Transverse colon (tissue), 4 donors: ENCODE measurements around the gene DMBT1. TPM values are rescaled to one million over a fixed set of nuclear protein-coding genes. Genes with fewer than 3 reads are reported as not detected.

ENCODE experiments used
- DNase-seq: peaks from one replicate; pipeline ENCODE4 v3.0.0-alpha.2; 2019
- H3K27ac ChIP-seq, 4 donors: fragments of 200-600 bp; sonication (generic); 2 replicates each; pipeline ENCODE4 v1.5.1; 2016 to 2018; ENCODE audit warnings: inconsistent platforms in 4 of 4
- H3K27me3 ChIP-seq: fragments of 200-600 bp; sonication (generic); 2 replicates; pipeline ENCODE4 v1.5.1; 2017; ENCODE audit warnings: inconsistent platforms
- H3K36me3 ChIP-seq, 4 donors: fragments of 200-600 bp; sonication (generic); 2 replicates each; pipeline ENCODE4 v1.5.1; 2017 to 2019; ENCODE audit warnings: inconsistent platforms in 4 of 4
- H3K4me1 ChIP-seq, 4 donors: fragments of 200-600 bp; sonication (generic); 2 replicates each; pipeline ENCODE4 v1.5.1; 2017 to 2020; ENCODE audit warnings: inconsistent platforms in 4 of 4
- H3K4me3 ChIP-seq, 4 donors: fragments of 200-600 bp; sonication (generic); 1 replicate in 1 of 4; 2 replicates in 3 of 4; pipeline versions ENCODE4 v1.5.1 to v1.6.1; 2017 to 2019; ENCODE audit warnings: inconsistent platforms in 4 of 4
- H3K9me3 ChIP-seq, 2 donors: fragments of 200-600 bp; sonication (generic); 2 replicates each; pipeline ENCODE4 v1.5.1; 2017 to 2019; ENCODE audit warnings: inconsistent platforms in 2 of 2
- EP300 ChIP-seq: sonication (generic); formaldehyde crosslinking; IDR thresholded peaks from one replicate; pipeline ENCODE4 v1.6.1; 2017; ENCODE audit warnings: antibody characterized with exemption, low read depth
- POLR2A ChIP-seq: fragments of 450-650 bp; IDR thresholded peaks from one replicate; pipeline ENCODE4 v1.6.1; 2016; ENCODE audit warnings: antibody characterized with exemption, mild to moderate bottlenecking, moderate library complexity
- POLR2AphosphoS5 ChIP-seq, 3 donors: sonication (generic); formaldehyde crosslinking; IDR thresholded peaks; one replicate each; pipeline ENCODE4 v1.6.1; 2016; ENCODE audit warnings: antibody characterized with exemption in 3 of 3
- WGBS, 2 donors: methylation state at CpG; one replicate each; pipeline ENCODE4 v1.1.5; 2018; ENCODE audit warnings: low coverage in 1 of 2; 5-methylcytosine and 5-hydroxymethylcytosine counted together
- in situ Hi-C, 4 donors: fragments of 200-750 bp; cut with MboI; loops; one replicate each; pipeline versions ENCODE4 v1.15.0 to v1.15.1; 2017; ENCODE audit warnings: low sequenced_read_pairs in 3 of 4, low pct_ligation_motif_present in 1 of 4, low pct_unique_long_range_greater_than_20kb in 1 of 4
- intact Hi-C: fragments of 100-400 bp; cut with DNase I; formaldehyde crosslinking; loops from one replicate; pipeline ENCODE4 v1.15.1; 2023; ENCODE audit warnings: low total_unique reads
- total RNA-seq, 4 donors: library from RNA; depleted of rRNA; stranded (reverse); fragments of >200 nt; gene quantifications; one replicate each; pipeline ENCODE4 v1.1.0, GENCODE V29; 2016
- TF ChIP-seq, protein P1 (sequence below), 5 experiments: fragments of 200-600 bp in 3 of 5; fragments of 450-650 bp in 2 of 5; sonication (generic) in 3 of 5; IDR thresholded peaks; 1 replicate in 2 of 5; 2 replicates in 3 of 5; pipeline ENCODE4 v1.5.1; 2016 to 2017; ENCODE audit warnings: antibody characterized with exemption in 5 of 5, inconsistent platforms in 3 of 5, mild to moderate bottlenecking in 2 of 5, moderate library complexity in 1 of 5

DMBT1 gene
- total RNA-seq, 4 donors from 2014 or later: 42.2 to 124 (median 68.5) TPM

DNA sequence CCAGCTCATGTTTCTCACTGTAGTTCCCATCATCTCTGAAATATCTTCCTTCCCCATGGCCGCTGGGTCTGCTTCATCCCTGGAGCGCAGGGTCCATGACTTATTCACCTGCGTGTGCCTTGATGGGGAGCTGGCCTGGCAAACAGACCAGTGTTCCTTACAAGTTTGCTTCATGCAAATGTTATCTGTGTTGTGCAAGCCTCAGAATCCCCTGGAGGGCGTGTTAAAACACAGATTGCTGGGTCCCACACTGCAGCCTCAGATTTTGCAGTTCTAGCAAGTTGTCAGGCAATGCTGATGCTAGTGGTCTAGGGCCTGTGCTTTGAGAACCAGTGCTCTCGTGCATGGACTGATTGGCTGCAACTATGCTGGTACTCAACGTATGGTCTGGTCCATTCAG lies 7.2 kb upstream of the DMBT1 start:
- Histone ChIP-seq H3K27ac (no peak overlapping the region), H3K36me3 (no peaks in the 10 kb centered on the region), H3K9me3 (no peaks in the 10 kb centered on the region), H3K4me1 (peaks cover 0 to 26% (median 3%) of the 10 kb centered on the region in 4 donors), H3K27me3 (no peaks in the 10 kb centered on the region), H3K4me3 (no peak overlapping the region)
- TF ChIP-seq POLR2A (no peak), EP300 (no peak), POLR2AphosphoS5 (IDR thresholded peaks at IDR 0.05) (no peak)
- TF ChIP-seq, protein P1, sequence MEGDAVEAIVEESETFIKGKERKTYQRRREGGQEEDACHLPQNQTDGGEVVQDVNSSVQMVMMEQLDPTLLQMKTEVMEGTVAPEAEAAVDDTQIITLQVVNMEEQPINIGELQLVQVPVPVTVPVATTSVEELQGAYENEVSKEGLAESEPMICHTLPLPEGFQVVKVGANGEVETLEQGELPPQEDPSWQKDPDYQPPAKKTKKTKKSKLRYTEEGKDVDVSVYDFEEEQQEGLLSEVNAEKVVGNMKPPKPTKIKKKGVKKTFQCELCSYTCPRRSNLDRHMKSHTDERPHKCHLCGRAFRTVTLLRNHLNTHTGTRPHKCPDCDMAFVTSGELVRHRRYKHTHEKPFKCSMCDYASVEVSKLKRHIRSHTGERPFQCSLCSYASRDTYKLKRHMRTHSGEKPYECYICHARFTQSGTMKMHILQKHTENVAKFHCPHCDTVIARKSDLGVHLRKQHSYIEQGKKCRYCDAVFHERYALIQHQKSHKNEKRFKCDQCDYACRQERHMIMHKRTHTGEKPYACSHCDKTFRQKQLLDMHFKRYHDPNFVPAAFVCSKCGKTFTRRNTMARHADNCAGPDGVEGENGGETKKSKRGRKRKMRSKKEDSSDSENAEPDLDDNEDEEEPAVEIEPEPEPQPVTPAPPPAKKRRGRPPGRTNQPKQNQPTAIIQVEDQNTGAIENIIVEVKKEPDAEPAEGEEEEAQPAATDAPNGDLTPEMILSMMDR (IDR thresholded peaks at IDR 0.05): no peak
- WGBS, 2 donors: 88 to 100% methylated on average over 2 to 6 of the region's 6 CpGs
- no peak for DNase-seq
- intact Hi-C loops: no loop called here
- in situ Hi-C loops: loop anchor here in 1 of 4 donors (25.0 kb wide), 1 partner anchor 266 kb away; no protein-coding TSS in a partner anchor

DNA sequence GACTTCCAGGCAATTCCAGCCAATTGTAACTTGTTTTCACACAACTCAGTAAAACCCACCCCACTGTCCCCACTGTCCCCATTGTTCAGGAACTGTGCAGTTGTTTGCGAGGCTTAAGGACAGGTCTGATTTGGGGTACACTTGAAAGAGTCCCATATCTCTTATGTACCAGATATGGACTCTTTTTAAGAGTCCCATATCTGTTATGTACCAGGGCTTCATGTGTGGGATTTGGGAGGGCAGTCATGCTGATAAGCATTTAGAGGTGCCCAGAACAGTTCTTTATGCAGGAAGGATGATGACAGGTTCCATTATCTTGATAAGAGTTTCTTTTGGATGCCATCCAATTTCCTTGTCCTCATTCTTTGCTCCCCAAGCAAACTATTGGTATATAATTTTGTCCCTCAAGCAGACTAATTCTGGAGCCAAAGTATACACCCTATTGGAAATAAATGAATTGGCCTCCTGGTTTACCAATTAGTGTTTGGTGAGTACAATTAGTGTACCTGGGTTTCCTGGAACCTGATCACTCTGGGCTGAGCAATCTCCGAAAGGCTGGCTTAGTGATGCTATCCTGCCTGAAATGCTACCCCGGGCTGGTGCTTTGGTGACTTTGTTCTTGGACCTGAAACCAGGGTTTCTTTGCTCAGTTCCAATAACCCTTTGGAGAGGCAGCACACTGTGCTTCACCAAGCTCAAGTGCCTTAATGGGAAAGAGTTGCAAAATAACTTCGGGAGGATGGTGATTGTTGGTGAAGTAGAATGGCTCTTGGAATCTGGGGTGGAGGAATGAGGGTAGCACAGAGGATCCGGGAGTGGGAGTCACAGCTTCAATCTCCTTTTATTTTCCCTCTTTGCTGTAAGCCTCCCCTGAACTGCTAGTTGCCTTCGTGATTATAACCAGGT lies 6.2 kb upstream of the DMBT1 start:
- no peak for DNase-seq
- in situ Hi-C loops: loop anchor here in 1 of 4 donors (25.0 kb wide), 1 partner anchor 267 kb away; no protein-coding TSS in a partner anchor
- H3K27ac ChIP-seq: no peak overlapping the region

DNA sequence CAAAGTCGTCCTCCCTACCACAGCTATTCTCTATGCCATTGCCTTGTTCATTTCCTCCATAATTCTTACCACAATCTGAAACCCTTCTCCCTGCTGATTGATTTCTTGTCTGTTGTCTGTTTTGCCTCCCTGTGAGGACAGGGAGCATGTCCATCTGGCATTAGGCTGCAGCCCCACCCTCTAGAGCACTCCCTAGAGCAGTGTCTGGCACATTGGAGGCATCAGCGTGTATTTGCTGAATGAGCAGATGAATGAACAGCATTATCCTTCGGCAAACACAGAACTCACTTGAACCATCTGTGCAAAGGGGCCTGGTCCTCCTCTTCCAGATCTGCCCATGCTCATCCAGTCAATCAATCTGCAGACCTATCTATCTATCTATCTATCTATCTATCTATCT lies 5.1 kb upstream of the DMBT1 start:
- Histone ChIP-seq H3K36me3 (no peaks in the 10 kb centered on the region), H3K27ac (no peak overlapping the region), H3K4me3 (no peak overlapping the region), H3K9me3 (no peaks in the 10 kb centered on the region), H3K27me3 (no peaks in the 10 kb centered on the region), H3K4me1 (peaks cover 0 to 12% (median 0%) of the 10 kb centered on the region in 4 donors)
- WGBS, 2 donors: 80 to 90% methylated on average over 1 to 3 of the region's 3 CpGs
- in situ Hi-C loops: loop anchor here in 1 of 4 donors (25.0 kb wide), 1 partner anchor 268 kb away; no protein-coding TSS in a partner anchor
- no peak for DNase-seq
- TF ChIP-seq POLR2AphosphoS5 (IDR thresholded peaks at IDR 0.05) (no peak), POLR2A (no peak), EP300 (no peak)
- TF ChIP-seq, protein P1 (IDR thresholded peaks at IDR 0.05): no peak
- intact Hi-C loops: no loop called here

More for the DNA sequence above, 6.2 kb upstream of the DMBT1 start:
- WGBS, 2 donors: 77 to 93% methylated on average over 4 to 6 of the region's 6 CpGs
- Histone ChIP-seq H3K4me1 (peaks cover 0 to 16% (median 1%) of the 10 kb centered on the region in 4 donors), H3K4me3 (no peak overlapping the region), H3K27me3 (no peaks in the 10 kb centered on the region), H3K36me3 (no peaks in the 10 kb centered on the region), H3K9me3 (no peaks in the 10 kb centered on the region)
- intact Hi-C loops: no loop called here
- no peak for TF ChIP-seq POLR2A
- no peak for TF ChIP-seq EP300
- TF ChIP-seq, protein P1 (IDR thresholded peaks at IDR 0.05): no peak
- TF ChIP-seq POLR2AphosphoS5 (IDR thresholded peaks at IDR 0.05): no peak

DNA sequence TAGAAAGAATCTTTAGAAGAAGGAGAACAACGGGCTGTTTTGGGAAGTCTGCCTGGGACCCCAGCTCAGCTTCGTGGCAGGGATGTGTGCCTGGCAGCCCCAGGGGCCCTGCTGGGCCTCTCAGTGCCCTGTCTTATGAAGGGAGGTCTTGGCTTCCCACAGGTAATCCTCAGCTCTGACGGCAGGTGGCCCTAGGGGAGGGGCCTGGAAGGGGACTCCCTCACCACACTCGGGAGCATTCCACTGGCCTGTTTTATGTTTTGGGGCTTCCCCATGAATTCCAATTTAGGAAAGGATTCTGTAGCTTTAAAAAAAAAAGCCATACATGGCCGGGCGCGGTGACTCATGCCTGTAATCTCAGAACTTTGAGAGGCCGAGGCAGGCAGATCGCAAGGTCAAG lies 3.0 kb upstream of the DMBT1 start:
- H3K27ac ChIP-seq: no peak overlapping the region
- peaks cover 0 to 6% (median 0%) of the 10 kb centered on the region in 4 donors for H3K4me1 ChIP-seq
- H3K9me3 ChIP-seq: no peaks in the 10 kb centered on the region
- H3K36me3 ChIP-seq: no peaks in the 10 kb centered on the region
- intact Hi-C loops (no loop called here), in situ Hi-C loops (loop anchor here in 1 of 4 donors (25.0 kb wide), 1 partner anchor 270 kb away; no protein-coding TSS in a partner anchor)
- H3K27me3 ChIP-seq: peaks cover 7% of the 10 kb centered on the region
- WGBS, 2 donors: 37% methylated on average over 8 of the region's 9 CpGs; no CpG with 5 or more reads in 1 of the 2 donors
- H3K4me3 ChIP-seq: no peak overlapping the region
- TF ChIP-seq POLR2AphosphoS5 (IDR thresholded peaks at IDR 0.05) (no peak), POLR2A (no peak), EP300 (no peak)
- TF ChIP-seq, protein P1 (IDR thresholded peaks at IDR 0.05): no peak
- no peak for DNase-seq
